Trophoblast cell (in vitro differentiated cells and primary cell): ENCODE data around the gene TPCN1.

Experiments
- DNase-seq, 2 donors: peaks; one replicate each; pipeline ENCODE4 v3.0.0-alpha.2; 2016
- H2AFZ ChIP-seq: 2 replicates; pipeline ENCODE4 v1.6.1; 2013; ENCODE audit warnings: low read length, moderate library complexity, mild to moderate bottlenecking; ENCODE audit not compliant: insufficient read depth, poor library complexity
- H2AK5ac ChIP-seq: 2 replicates; pipeline ENCODE4 v1.6.1; 2013; ENCODE audit warnings: mild to moderate bottlenecking, low read length
- H2BK120ac ChIP-seq: 2 replicates; pipeline ENCODE4 v1.6.1; 2013; ENCODE audit warnings: low read length, mild to moderate bottlenecking, moderate library complexity; ENCODE audit not compliant: insufficient read depth, poor library complexity
- H2BK12ac ChIP-seq: 2 replicates; pipeline ENCODE4 v1.6.1; 2013; ENCODE audit warnings: mild to moderate bottlenecking, low read length, moderate library complexity
- H2BK5ac ChIP-seq: 2 replicates; pipeline ENCODE4 v1.6.1; 2013; ENCODE audit warnings: low read length, low read depth, moderate library complexity, mild to moderate bottlenecking; ENCODE audit not compliant: poor library complexity
- H3K14ac ChIP-seq: 2 replicates; pipeline ENCODE4 v1.6.1; 2013; ENCODE audit warnings: mild to moderate bottlenecking, low read length
- H3K18ac ChIP-seq: 2 replicates; pipeline ENCODE4 v1.6.1; 2013; ENCODE audit warnings: mild to moderate bottlenecking, low read length
- H3K23ac ChIP-seq: 2 replicates; pipeline ENCODE4 v1.6.1; 2013; ENCODE audit warnings: low read length
- H3K27ac ChIP-seq: 2 replicates; pipeline ENCODE4 v1.5.1; 2013; ENCODE audit warnings: low read depth, mild to moderate bottlenecking, inconsistent platforms, low read length, moderate library complexity
- H3K27me3 ChIP-seq: 2 replicates; pipeline ENCODE4 v1.6.1; 2013; ENCODE audit warnings: inconsistent platforms, mild to moderate bottlenecking, low read length, moderate library complexity; ENCODE audit not compliant: insufficient read depth
- H3K36me3 ChIP-seq, 2 experiments: 1 replicate in 1 of 2; 2 replicates in 1 of 2; pipeline ENCODE4 v1.6.1; 2013; ENCODE audit warnings: low read length in 2 of 2, mild to moderate bottlenecking in 2 of 2, moderate library complexity in 1 of 2; ENCODE audit not compliant: insufficient read depth in 2 of 2, control insufficient read depth in 1 of 2
- H3K4ac ChIP-seq: 2 replicates; pipeline ENCODE4 v1.6.1; 2013; ENCODE audit warnings: low read depth, mild to moderate bottlenecking, low read length, moderate library complexity
- H3K4me1 ChIP-seq, 2 experiments: 1 replicate in 1 of 2; 2 replicates in 1 of 2; pipeline ENCODE4 v1.6.1; 2013; ENCODE audit warnings: low read length in 2 of 2, mild to moderate bottlenecking in 2 of 2, moderate library complexity in 1 of 2; ENCODE audit not compliant: insufficient read depth in 2 of 2, control insufficient read depth in 1 of 2
- H3K4me2 ChIP-seq: 2 replicates; pipeline ENCODE4 v1.6.1; 2013; ENCODE audit warnings: inconsistent platforms, mild to moderate bottlenecking, low read length, moderate library complexity
- H3K4me3 ChIP-seq: 2 replicates; pipeline ENCODE4 v1.5.1; 2013; ENCODE audit warnings: mild to moderate bottlenecking, low read depth, low read length, inconsistent platforms
- H3K79me1 ChIP-seq: one replicate; pipeline ENCODE4 v1.6.1; 2013; ENCODE audit warnings: low read length
- H3K79me2 ChIP-seq: 2 replicates; pipeline ENCODE4 v1.6.1; 2013; ENCODE audit warnings: low read length, mild to moderate bottlenecking; ENCODE audit not compliant: control insufficient read depth, insufficient read depth, poor library complexity
- H3K9ac ChIP-seq: 2 replicates; pipeline ENCODE4 v1.6.1; 2013; ENCODE audit warnings: mild to moderate bottlenecking, low read length
- H3K9me3 ChIP-seq: 2 replicates; pipeline ENCODE4 v1.6.1; 2013; ENCODE audit warnings: low read depth, mild to moderate bottlenecking, control low read depth, inconsistent platforms, low read length; ENCODE audit not compliant: insufficient read depth
- H4K12ac ChIP-seq: 2 replicates; pipeline ENCODE4 v1.6.1; 2013; ENCODE audit warnings: low read depth, mild to moderate bottlenecking, low read length, moderate library complexity
- H4K8ac ChIP-seq: 2 replicates; pipeline ENCODE4 v1.6.1; 2013; ENCODE audit warnings: low read depth, mild to moderate bottlenecking, low read length, moderate library complexity
- H4K91ac ChIP-seq: one replicate; pipeline ENCODE4 v1.6.1; 2013; ENCODE audit warnings: low read depth, mild to moderate bottlenecking, low read length, moderate library complexity
- WGBS: extraction: QIAGEN DNeasy Blood & Tissue Kit; methylation state at CpG from one replicate; pipeline ENCODE4 v1.1.7; 2013; ENCODE audit warnings: missing lambda C conversion rate; ENCODE audit not compliant: insufficient read length, insufficient coverage; ENCODE audit errors: extremely low coverage; 5-methylcytosine and 5-hydroxymethylcytosine counted together

Gene TPCN1

DNA sequence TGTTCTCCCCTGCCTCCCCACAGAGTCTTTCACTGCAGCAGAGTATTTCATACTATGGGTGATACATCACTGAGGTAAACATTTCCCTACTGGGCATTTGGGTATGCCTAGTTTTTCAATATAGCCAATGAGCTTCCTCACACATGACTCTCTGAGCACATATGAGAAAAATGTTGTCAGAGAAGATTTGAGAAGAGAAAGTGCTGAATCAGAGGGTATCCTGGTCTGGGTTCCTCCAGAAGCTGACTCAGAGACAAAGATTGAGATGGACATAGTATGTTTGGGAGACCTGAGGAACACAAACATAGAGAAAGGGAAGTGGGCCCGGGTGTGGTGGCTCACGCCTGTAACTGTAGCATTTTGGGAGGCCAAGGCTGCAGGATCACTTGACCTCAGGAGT lies 101.1 kb downstream of the TPCN1 start:
- Histone ChIP-seq H2BK5ac (no peak overlapping the region), H4K91ac (no peak overlapping the region), H3K4me3 (no peak overlapping the region), H2AK5ac (no peak overlapping the region), H3K9me3 (peaks cover 6% of the 10 kb centered on the region), H3K18ac (no peak overlapping the region), H3K14ac (no peak overlapping the region), H3K36me3 (peaks cover 11% of the 10 kb centered on the region in 2 experiments), H2BK12ac (no peak overlapping the region), H3K9ac (no peak overlapping the region), H3K79me2 (no peaks in the 10 kb centered on the region), H3K27me3 (no peaks in the 10 kb centered on the region), H4K12ac (no peak overlapping the region), H2BK120ac (no peak overlapping the region), H3K23ac (no peak overlapping the region), H3K4me2 (no peak overlapping the region), H3K27ac (no peak overlapping the region), H4K8ac (no peak overlapping the region), H3K4ac (no peak overlapping the region), H2AFZ (no peak overlapping the region), H3K79me1 (no peaks in the 10 kb centered on the region), H3K4me1 (no peaks in the 10 kb centered on the region)
- peak; percentile 75 to 94 for DNase-seq
- WGBS: no CpG with 5 or more reads among the region's 2 CpGs

DNA sequence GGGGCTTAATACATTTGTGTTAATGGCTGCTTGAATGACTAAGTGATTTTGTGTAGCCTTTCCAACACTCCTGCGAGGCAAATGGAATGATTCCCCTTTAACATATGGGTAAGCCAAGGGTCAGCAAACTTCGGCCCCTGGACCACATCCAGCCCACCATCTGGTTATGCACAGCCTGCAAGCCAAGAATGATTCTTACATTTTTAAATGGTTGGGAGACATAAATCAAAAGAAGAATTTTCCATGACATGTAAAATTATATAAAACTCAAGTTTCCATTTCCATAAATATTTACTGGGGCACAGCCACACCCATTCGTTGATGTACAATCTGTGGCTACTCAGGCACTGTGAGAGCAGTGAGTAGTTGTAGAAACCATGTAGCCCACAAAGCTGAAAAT lies 104.7 kb downstream of the TPCN1 start:
- H3K18ac ChIP-seq: no peak overlapping the region
- no CpG with 5 or more reads among the region's 3 CpGs for WGBS
- H3K14ac ChIP-seq: no peak overlapping the region
- H3K36me3 ChIP-seq: peaks cover 2 to 7% of the 10 kb centered on the region in 2 experiments
- H3K79me2 ChIP-seq: no peaks in the 10 kb centered on the region
- H3K4me1 ChIP-seq: peaks cover 0 to 2% of the 10 kb centered on the region in 2 experiments
- no peak overlapping the region for H3K4me3 ChIP-seq
- no peak overlapping the region for H2BK12ac ChIP-seq
- H2BK120ac ChIP-seq: no peak overlapping the region
- no peak overlapping the region for H2AK5ac ChIP-seq
- peaks cover 2% of the 10 kb centered on the region for H3K9me3 ChIP-seq
- H2BK5ac ChIP-seq: no peak overlapping the region
- H2AFZ ChIP-seq: no peak overlapping the region
- H4K91ac ChIP-seq: no peak overlapping the region
- H4K12ac ChIP-seq: no peak overlapping the region
- no peak overlapping the region for H3K9ac ChIP-seq
- H3K27ac ChIP-seq: no peak overlapping the region
- no peak overlapping the region for H3K23ac ChIP-seq
- H3K4ac ChIP-seq: no peak overlapping the region
- no peaks in the 10 kb centered on the region for H3K79me1 ChIP-seq
- H3K27me3 ChIP-seq: no peaks in the 10 kb centered on the region
- no peak overlapping the region for H3K4me2 ChIP-seq
- no peak overlapping the region for H4K8ac ChIP-seq
- no peak for DNase-seq

DNA sequence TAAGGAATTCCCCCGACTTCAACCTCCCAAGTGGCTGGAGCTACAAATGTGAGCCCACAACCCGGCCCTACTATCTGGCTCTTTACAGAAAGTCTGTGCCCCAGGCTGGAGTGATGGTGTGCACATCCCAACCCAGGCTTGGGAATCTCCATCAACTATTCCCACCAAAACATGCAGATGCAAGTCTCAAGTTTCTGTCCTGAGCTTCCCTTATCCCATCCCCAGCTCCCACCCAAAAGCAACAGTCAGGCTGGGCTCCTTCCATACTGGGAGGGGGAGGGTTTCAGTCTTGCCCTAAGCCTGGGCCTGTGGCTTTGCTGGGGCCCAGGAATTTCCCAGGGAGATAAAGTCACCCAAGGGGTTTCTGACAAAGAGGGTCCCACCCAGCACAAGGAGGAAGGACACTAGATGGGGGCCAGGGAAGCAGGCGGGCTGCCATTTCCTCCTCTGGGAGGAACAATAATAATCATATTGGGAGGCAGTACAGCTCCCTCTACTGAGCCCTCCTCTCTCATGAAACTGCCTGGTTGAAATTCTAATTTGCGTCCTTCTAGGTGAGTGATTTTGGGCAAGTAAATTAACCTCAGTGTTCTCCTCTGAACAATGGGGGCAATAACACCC lies 105.6 kb downstream of the TPCN1 start:
- Histone ChIP-seq H3K27ac (no peak overlapping the region), H3K79me2 (no peaks in the 10 kb centered on the region), H4K8ac (no peak overlapping the region), H3K27me3 (no peaks in the 10 kb centered on the region), H2AFZ (no peak overlapping the region), H3K4me2 (no peak overlapping the region), H2AK5ac (no peak overlapping the region), H4K91ac (no peak overlapping the region), H3K4ac (no peak overlapping the region), H3K4me1 (peaks cover 0 to 4% of the 10 kb centered on the region in 2 experiments), H3K23ac (no peak overlapping the region), H3K9me3 (no peaks in the 10 kb centered on the region), H3K4me3 (no peak overlapping the region), H2BK120ac (no peak overlapping the region), H3K9ac (no peak overlapping the region), H3K14ac (no peak overlapping the region), H3K79me1 (no peaks in the 10 kb centered on the region), H2BK5ac (no peak overlapping the region), H4K12ac (no peak overlapping the region), H2BK12ac (no peak overlapping the region), H3K18ac (no peak overlapping the region), H3K36me3 (peaks cover 5% of the 10 kb centered on the region in 2 experiments)
- no CpG with 5 or more reads among the region's 4 CpGs for WGBS
- no peak for DNase-seq

DNA sequence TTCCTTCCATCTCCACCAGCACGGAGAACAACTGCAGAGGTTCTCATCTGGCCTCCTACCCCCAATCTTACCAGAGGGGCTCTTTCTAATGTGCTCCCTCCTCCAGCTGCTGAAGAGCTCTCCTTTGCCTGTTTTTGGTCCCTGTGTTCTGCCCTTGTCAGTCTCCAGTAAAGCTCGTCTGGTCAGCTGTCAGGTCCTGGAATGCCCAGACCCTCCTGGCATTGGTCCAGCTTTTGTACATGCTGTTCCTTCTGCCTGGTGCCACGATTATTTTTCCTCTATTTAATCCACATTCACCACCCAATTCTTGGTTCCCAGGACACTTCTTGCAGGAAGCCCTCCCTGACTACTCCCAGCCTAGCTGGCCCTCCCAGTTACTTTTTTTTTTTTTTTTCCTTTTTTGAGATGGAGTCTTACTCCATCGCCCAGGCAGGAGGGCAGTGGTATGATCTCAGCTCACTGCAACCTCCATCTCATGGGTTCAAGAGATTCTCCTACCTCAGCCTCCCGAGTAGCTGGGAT lies 107.2 kb downstream of the TPCN1 start:
- Histone ChIP-seq H2BK120ac (no peak overlapping the region), H4K12ac (no peak overlapping the region), H3K79me2 (no peaks in the 10 kb centered on the region), H3K27me3 (no peaks in the 10 kb centered on the region), H2AFZ (no peak overlapping the region), H3K9ac (no peak overlapping the region), H2BK12ac (no peak overlapping the region), H4K91ac (no peak overlapping the region), H4K8ac (no peak overlapping the region), H3K79me1 (no peaks in the 10 kb centered on the region), H3K9me3 (no peaks in the 10 kb centered on the region), H2BK5ac (no peak overlapping the region), H3K4ac (no peak overlapping the region), H3K18ac (no peak overlapping the region), H3K14ac (no peak overlapping the region), H3K4me1 (peaks cover 0 to 6% of the 10 kb centered on the region in 2 experiments), H3K23ac (no peak overlapping the region), H2AK5ac (no peak overlapping the region), H3K4me2 (no peak overlapping the region), H3K27ac (no peak overlapping the region), H3K36me3 (peaks cover 5 to 9% of the 10 kb centered on the region in 2 experiments), H3K4me3 (no peak overlapping the region)
- WGBS: no CpG with 5 or more reads among the region's 5 CpGs
- no peak for DNase-seq
